GM19240 (cell line): ENCODE results near the gene PTCH1.

ENCODE experiments used
- DNase-seq: peaks from one replicate; pipeline ENCODE4 v3.0.0; 2011; ENCODE audit warnings: low spot score; ENCODE audit not compliant: insufficient read length

PTCH1 gene

DNA sequence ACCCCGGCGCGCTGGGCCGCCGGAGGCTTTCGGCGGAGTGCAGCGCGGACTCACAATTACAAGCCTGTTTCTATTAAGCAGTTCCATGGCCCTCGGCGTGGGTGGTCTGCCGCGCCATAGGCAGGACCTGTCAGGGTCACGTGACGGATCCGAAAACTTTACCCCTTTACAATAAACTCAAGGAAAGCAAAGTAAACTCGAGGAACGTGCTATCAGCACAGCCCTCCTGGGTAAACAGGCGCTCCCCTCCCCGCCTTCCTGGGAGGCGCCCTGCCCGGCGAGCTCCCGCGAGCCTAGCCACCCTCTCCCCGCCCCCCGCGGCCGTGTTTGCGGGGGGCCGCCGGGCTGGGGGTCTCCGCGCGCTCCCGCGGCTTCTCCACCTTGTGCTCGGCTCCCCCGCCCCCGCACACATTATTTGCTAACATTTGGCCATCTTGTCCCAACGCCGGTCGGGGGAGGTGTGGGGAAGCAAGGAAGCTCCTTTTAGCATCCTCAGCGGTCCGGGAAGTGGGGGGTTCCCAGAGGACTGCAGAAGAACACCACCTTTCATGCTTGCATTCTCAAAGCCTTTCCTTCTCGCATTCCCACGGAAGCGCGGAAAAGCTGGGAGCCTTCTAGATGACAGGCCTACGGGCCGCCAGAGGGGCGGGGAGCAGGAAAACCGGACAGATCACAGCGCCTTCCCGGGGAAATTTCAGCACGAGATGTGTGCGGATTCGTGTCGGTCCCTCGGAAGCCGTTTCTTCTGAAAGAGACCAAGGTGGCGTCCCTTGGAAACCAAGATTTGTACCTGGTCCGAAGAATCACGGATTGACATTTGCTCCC is at the start of gene PTCH1:
PTCH1 (minus strand) TSS at position 238 of the 825 bp plus-strand sequence.
- DNase-seq = no peak

DNA sequence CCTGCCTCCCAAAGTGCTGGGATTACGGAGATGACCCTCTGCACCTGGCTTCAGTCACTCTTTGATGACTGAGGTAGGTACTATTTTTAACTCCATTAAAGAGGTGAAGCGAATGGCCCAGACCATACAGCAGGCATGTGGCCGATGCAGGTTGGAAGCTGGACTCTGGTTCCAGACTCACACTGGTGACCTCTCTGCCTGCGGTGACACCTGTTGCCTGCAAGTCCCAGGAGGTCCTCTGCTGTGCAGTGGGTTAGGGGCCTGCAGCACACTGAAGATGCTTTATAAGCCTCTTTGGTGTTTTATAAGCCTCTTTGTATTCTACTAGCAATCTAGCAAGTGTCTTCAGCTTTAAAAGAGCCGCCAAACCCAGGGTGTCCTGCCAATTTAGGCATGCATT is 49.2 kb upstream of the PTCH1 start:
- no peak for DNase-seq

GRCh38 chr9:95561913-95562312 is 45.1 kb upstream of the PTCH1 start:
- DNase-seq = no peak

- DNase-seq = no peak
These were observed 40.4 kb upstream of the PTCH1 start for GRCh38 chr9:95557142-95557541.

- DNase-seq = no peak
These were observed 39.8 kb upstream of the PTCH1 start for GRCh38 chr9:95556521-95556920.

DNA sequence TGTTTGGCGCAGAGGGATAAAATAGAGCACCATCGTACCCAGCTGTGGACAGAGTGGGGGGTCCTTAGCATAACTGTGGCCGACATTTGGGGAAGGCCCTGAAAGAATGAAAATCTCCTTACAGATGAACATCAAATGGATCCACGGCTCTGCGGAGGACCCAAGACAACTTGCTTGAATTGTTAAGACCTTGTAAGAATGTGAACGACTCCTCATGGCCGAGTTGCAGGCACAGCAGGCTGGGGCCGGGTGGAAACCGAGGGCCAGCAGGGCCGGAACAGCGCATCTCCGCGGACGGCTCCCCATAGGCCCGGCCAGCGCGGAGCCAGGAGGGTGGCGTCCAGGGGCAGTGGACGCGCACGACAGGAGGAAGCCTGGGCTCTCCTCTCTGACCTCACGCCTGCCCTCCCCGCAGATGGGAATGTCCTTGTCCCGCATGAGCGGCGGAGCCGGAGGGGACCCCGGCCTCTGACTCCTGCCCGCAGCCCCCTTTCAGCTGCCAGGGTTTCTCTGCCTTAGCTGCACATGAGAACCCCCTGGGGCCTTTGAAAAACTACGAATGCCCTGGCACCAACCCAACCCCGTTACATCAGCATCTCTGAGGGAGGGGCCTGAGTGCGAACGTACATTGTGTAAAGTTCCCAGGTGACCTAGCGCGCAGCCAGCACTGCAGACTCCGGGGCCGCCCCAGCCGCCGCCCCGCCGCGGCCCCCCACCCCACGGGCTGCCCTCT is 36.2 kb upstream of the PTCH1 start:
- no peak for DNase-seq

DNA sequence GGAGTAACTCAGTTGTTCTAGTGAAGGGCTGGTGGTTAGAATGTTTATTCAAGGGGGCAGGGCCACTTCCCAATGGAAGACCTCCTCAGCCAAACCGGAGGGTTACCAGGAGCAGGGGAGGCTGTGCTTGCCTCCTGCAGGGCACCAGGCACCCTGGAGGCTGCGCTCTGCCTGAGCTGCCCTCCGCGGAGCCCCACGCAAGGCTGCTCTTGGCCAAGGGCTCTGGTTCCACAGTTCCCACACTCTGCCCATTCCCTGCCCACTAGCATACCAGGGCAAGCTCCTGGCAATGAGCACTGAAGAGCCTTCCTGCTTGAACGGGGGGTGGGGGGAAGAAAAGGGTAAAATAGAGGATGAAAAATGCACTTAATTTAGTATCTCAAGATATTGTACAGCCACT is 35.5 kb upstream of the PTCH1 start:
- DNase-seq = no peak

DNA sequence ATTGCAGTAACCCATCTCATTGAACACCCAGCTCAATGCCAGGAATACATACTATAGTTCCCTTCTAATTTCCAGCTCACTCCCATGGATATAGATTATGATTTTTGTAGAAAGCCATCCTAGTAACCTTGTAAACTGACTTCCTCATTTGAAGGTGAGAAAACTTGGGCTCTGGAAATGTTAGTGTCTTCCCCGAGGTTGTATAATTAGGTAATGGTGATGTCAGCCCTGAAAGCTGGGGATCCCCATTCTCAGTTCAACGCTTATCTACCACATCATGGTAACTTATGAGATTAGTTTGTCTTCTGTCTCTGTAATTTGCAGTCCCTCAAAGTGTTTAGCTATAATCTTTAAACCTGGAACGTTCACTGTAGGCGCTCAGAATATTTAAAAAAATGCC is 34.6 kb upstream of the PTCH1 start:
- no peak for DNase-seq

DNA sequence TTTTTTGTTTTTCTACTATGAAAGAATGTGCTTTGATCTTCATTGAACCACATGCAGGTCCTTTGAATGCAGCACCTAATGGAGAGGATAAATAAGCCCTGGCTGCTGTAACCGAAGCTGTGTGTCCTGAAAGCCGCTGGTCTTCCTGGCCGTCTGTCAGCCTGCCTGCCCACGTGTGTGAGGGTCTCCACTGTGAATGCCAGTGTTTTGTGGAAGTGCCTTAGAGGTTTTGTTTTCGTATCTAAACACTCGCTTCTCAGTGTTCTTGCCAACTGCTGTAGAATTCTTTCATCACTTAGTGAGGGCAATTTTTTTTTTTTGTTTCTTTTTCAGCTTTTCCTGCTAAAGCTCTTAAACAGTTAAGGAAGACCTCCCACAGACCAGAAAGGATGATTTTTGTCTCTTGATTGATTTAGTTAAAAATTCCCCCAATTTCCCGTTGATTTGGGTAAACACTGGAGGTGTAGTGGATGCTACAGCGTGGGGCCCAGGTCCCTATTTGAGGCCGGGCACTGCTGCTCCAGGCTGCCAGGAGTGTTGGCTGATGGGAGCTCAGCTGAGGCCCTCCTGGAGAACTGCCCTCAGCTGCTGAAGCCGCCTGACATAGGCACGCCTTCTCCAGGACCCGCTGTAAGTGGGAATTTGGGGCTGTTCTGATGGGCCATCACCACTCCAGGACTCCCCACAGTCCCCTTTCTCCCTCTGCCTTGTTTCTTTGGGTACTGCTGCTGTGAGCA is 29.2 kb upstream of the PTCH1 start:
- DNase-seq = no peak

DNA sequence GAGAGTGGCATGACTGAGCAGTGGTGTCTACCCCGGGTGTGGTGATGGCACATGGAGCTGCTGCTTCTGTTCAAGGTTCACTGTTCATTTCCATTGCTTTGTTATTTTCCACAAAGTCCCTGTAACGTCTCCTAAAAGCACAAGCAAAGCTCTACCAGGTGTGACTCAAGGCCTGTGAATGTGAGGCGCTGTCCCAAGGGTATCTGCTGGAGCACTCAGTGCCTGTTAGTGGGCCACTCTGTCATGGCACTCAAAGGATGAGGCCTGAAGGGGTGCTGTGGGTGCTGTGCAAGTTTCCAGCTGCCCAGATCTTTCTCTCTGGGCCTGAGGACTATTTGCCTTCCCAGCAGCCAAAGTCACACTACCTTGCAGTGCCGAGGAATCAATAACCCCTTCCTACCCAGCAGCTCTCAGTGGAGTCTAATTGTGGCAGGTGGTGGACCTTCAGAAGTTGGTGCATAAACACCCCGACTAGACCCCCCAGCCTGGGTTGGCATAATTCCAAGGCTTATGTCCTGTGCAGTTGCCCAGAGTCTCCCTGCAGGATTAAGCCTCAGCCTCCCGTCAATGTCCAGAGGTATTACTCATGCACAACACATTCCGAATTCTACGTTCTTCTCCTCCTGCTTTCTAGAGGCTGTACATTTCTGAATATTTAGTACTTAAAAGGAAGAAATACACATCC is 17.4 kb upstream of the PTCH1 start:
- no peak for DNase-seq

- DNase-seq = no peak
These were observed 13.1 kb upstream of the PTCH1 start for GRCh38 chr9:95529910-95530309.

- no peak for DNase-seq
These were observed 12.2 kb upstream of the PTCH1 start for GRCh38 chr9:95528908-95529502.

- DNase-seq = no peak
These were observed 6.2 kb upstream of the PTCH1 start for GRCh38 chr9:95522871-95523370.

DNA sequence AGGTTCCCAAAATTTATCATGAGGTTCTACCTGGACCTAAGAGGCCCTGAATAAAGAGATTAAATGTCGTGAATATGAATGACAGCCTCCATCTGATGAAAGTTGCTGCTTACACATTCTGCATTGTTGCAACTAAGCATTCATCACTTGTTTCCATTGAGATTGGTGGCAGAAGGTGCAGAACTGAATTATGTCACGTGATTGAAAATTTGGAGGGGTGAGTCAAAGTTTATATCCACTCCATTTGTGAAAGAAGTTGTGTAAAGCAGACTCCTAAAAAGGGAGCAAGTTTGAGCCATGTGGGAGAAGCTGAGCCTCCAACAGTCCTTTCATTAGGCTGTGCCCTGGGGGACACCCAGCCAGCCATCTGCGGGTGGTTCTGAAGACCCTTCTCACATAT is 4.9 kb upstream of the PTCH1 start:
- DNase-seq = no peak

DNA sequence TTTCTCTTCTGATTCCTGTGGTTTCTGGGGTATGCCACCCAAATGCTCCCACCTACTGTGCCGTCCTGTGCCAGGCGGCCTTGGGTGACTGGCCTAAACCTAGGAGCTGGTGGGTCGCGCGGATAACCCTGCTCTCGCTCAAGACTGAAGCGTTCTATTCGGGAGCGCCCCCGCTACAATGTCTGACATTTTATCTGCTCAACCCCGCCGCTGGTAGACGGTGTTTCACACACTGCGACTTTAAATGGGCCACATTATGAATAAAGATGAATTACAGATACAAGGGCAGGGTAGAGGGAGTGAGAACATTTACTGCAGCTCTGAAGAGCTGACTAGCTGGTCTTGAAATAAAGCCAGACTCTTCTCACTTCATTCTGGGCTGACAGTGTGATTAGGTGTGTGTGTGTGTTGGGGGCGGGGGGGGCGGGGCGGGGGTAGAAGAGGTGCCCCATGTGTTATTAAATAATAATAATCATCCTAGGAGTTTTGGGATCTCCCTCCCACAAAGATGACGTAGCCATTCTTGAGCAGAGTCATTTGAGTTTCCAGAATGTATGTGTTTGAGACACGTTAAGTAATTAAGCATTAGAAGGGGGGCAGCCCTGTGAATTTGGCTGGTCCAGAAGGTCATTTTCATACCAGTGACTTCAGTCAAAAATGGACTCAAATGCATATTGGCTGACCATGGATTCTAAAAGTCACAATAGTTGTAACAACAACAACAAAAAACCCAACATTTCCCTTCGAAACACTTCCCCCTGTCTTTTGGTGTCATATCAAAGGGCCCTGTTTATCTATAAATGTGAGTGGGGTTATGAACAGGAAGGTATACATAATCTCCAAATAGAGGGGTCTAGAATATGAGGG is 1.0 kb upstream of the PTCH1 start:
- DNase-seq = no peak

GRCh38 chr9:95516221-95516733 is 494 bp downstream of the PTCH1 start:
- DNase-seq = no peak

DNA sequence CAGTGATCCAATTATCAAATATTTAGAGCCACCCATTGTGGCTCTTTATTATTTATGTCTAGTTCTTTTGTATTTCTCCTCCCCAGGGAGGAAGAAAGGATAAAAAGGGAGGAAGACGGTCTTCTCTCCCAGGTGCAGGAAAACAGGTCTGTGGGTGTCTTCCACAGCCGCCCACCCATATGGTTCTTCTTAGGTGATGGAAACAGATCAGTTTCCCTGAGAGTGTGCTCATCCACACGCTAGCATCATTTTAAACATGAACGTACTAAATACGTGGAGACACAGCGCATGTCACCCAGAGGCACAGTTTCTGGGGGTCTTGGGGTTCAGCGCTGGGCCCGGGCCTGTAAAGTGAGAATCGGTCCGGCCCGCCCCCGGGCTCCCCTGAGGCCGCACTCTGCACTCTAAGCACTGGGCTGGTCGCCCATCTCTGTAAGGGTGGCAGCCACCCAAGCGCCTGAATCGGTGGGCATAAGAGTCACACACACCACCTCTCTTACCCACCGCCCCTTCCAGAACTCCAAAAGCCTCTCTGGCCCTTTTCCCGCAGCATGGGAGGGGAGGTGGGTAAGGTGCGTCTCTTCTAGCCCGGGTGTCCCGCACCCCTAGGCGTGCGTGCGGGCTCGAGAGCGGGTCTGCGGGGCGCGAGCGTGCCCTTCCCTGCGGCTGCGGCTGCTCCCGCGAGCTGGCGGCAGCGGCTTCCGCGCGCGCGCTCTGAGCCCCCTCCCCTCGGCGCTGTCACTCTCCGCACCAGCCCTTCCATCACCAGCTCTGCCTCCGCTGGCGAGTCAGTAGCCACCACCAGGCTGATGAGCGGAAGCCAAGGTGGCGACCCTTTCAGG is 1.3 kb downstream of the PTCH1 start:
- no peak for DNase-seq

DNA sequence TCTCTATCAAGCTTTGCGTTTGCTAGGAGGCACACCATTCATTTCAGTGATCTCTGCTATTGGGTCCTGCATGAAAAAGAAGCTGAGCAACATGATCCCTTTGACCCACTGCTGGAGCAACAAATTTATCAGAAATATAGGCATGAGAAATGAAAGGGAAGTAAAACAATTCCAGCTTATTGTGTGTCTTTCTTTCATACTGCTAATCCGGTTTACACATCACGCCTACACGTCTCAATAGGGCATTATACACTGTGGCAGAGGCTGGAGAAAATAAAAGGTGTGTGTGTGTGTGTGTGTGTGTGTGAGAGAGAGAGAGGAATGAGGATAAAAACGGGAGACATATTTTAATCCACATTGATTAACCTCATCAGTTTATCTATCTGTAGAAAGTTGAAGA is 2.4 kb downstream of the PTCH1 start:
- DNase-seq = no peak

- no peak for DNase-seq
These were observed 3.1 kb downstream of the PTCH1 start for GRCh38 chr9:95513711-95514110.
